ENCODE measurements around the gene RTN4RL1. TPM values are rescaled to one million over a fixed set of nuclear protein-coding genes. Genes with fewer than 3 reads are reported as not detected.
A peak's percentile ranks its signal among the peaks of the same experiment; 100 is the strongest.

The RTN4RL1 gene
- total and polyA plus RNA-seq, 2 of the 13 experiments (the other 11 are each of a cell fraction or from before 2014, with no cell fraction given) = 0.01 TPM; not detected in 1

DNA sequence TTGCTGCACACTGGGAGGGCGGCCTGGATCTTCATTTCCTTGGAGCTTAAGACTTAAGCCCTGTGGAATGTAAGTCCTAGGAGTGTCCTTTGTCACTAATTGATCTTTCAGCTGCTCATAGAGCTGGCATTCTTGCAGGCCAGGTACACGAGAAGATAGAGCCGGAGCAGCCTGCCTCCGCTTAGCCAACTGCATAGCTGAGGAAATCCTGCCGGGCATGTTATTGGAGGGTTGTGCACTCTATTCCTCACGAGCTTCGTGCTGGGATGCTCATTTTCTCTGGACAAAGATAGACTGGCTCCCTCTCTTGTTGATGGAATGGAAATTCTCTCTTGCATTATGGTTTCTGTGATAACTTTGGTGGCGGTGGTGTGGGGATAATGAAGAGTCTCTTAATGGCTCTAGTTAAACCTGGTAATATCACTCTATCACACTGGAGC, 118.5 kb downstream of the RTN4RL1 start:
- intact Hi-C loops (cut with micrococcal nuclease; ENCODE audit: unreplicated experiment) (loop anchor here (5.0 kb wide), 1 partner anchor 51 kb away; no protein-coding TSS in a partner anchor), in situ Hi-C loops (cut with HindIII; ENCODE audit: extremely low pct_ligation_motif_present, low pct_unique_long_range_greater_than_20kb) (loop anchor here (5.0 to 25.0 kb wide), 2 partner anchors 121 to 331 kb away; partner anchors contain the start of gene RTN4RL1)
- H4K20me1 ChIP-seq (ENCODE audit: insufficient read depth, low read length) = no peaks in the 10 kb centered on the region
- no TSS peak for BruUV-seq (replicated peaks)
- ATAC-seq = no peak
- H3K79me2 ChIP-seq (ENCODE audit: insufficient read depth, low read length) = no peaks in the 10 kb centered on the region
- TF ChIP-seq ZNF550 (CRISPR knock-in tag; IDR thresholded peaks at IDR 0.05; ENCODE audit: borderline replicate concordance) = no peak
- TF ChIP-seq STAG1 (CRISPR knock-in tag; IDR thresholded peaks at IDR 0.05) = 0 out of 2 replicates have a peak, but pooled peaks have one; percentile 7
- no peak for TF ChIP-seq NFE2 (CRISPR knock-in tag; IDR thresholded peaks at IDR 0.05)
- no peak overlapping the region for H3K4me3 ChIP-seq (replicated peaks in 1 of 3; ENCODE audit: insufficient read depth in 1 of 3, low read depth in 2 of 3, low read length in 3 of 3)
- no peak overlapping the region for H3K4me2 ChIP-seq (ENCODE audit: low read depth, low read length)
- H3K27ac ChIP-seq (ENCODE audit: extremely low read length, insufficient read depth, low read length) = no peak overlapping the region
- peaks cover 0 to 30% of the 10 kb centered on the region in 2 experiments; a peak in 4 of 5 replicates for H3K27me3 ChIP-seq (ENCODE audit: control insufficient read depth in 1 of 2, insufficient read depth in 2 of 2, low read length in 2 of 2)
- no peaks in the 10 kb centered on the region for H3K9me3 ChIP-seq (ENCODE audit: low read length)
- FAIRE-seq = no peak
- WGBS (ENCODE audit: low lambda C conversion rate) = 38% methylated on average over 8 of the region's 8 CpGs
- ChIA-PET CTCF (ENCODE audit: low intra/inter-chr PET ratio, low total read pairs) (no interaction called here), POLR2A (no interaction called here)
- H2AFZ ChIP-seq (ENCODE audit: low read length) = no peak overlapping the region
- H3K4me1 ChIP-seq (ENCODE audit: insufficient read depth, low read length) = peaks cover 44% of the 10 kb centered on the region
- no peaks in the 10 kb centered on the region for H3K36me3 ChIP-seq (replicated peaks in 1 of 2; ENCODE audit: control insufficient read depth in 1 of 2, insufficient read depth in 2 of 2, low read length in 2 of 2)
- H3K9ac ChIP-seq (ENCODE audit: insufficient read depth, low read depth, low read length) = no peak overlapping the region
- DNase-seq (ENCODE audit: low spot score) = no peak

DNA sequence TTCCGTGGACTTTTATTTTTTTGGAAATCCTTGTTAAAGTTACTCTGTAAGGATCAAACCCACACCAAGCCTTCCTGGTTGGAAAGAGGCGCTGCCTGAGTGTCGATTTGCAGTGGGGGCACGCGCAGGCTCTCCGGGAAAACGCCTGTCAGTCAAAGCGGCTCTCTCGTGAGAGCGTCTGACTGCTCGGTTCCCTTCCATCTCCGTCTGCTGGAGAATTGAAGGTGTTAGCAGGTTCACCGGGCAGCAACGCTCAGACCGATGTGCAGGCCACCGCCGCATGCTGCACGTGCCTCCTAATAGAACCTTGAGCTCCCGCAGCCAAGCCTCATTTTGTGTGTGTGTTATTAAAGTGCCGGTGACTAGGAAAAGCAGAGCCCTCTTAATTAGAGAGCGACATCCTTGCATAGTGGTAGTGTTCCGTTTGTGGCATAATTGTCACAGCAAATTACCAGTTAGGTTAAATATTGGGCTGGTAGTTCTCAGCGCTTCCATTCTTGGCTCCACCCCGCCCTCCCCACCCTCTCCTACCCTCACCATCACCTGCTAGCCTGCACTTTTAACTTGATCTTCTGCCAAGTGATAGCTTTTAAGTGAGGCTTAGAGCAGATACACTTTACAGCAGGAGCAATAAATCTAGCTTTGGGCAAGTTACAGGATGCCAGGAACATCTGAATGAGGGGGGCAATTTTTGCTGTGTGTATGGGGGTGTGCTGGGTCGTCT, 119.8 kb downstream of the RTN4RL1 start:
- in situ Hi-C loops (cut with HindIII; ENCODE audit: extremely low pct_ligation_motif_present, low pct_unique_long_range_greater_than_20kb) = loop anchor here (5.0 to 25.0 kb wide), 2 partner anchors 122 to 332 kb away; partner anchors contain the start of gene RTN4RL1
- POLR2A ChIA-PET = interaction anchor here (0.5 to 1.3 kb wide), 2 partner anchors 78 to 119 kb away, joined by 3 read pairs; no protein-coding TSS in a partner anchor
- WGBS (ENCODE audit: low lambda C conversion rate) = 10% methylated on average over 16 of the region's 25 CpGs
- CTCF ChIA-PET (ENCODE audit: low intra/inter-chr PET ratio, low total read pairs) = no interaction called here
- no peak overlapping the region for H3K27ac ChIP-seq (ENCODE audit: extremely low read length, insufficient read depth, low read length)
- H3K27me3 ChIP-seq (ENCODE audit: control insufficient read depth in 1 of 2, insufficient read depth in 2 of 2, low read length in 2 of 2) = peaks cover 0 to 27% of the 10 kb centered on the region in 2 experiments; a peak in 3 of 5 replicates
- H3K4me3 ChIP-seq (replicated peaks in 1 of 3; ENCODE audit: insufficient read depth in 1 of 3, low read depth in 2 of 3, low read length in 3 of 3) = peak overlapping the region; percentile 27 to 60 (median 36); a peak in 5 of 6 replicates
- H4K20me1 ChIP-seq (ENCODE audit: insufficient read depth, low read length) = no peaks in the 10 kb centered on the region
- intact Hi-C loops (cut with micrococcal nuclease; ENCODE audit: unreplicated experiment) = loop anchor here (5.0 kb wide), 1 partner anchor 52 kb away; no protein-coding TSS in a partner anchor
- H3K9ac ChIP-seq (ENCODE audit: insufficient read depth, low read depth, low read length) = no peak overlapping the region
- no peaks in the 10 kb centered on the region for H3K9me3 ChIP-seq (ENCODE audit: low read length)
- DNase-seq (ENCODE audit: low spot score) = peak; percentile 16
- H3K36me3 ChIP-seq (replicated peaks in 1 of 2; ENCODE audit: control insufficient read depth in 1 of 2, insufficient read depth in 2 of 2, low read length in 2 of 2) = no peaks in the 10 kb centered on the region
- FAIRE-seq = no peak
- H3K4me1 ChIP-seq (ENCODE audit: insufficient read depth, low read length) = peaks cover 40% of the 10 kb centered on the region
- no peaks in the 10 kb centered on the region for H3K79me2 ChIP-seq (ENCODE audit: insufficient read depth, low read length)
- peak overlapping the region; percentile 84 for H3K4me2 ChIP-seq (ENCODE audit: low read depth, low read length)
- no TSS peak for BruUV-seq (replicated peaks)
- H2AFZ ChIP-seq (ENCODE audit: low read length) = peak overlapping the region; percentile 1
- ATAC-seq = peak; percentile 69
- TF ChIP-seq ZFY (CRISPR knock-in tag; IDR thresholded peaks at IDR 0.05) (peak; percentile 50; the same call in 1 of the 2 replicates), NFKB2 (CRISPR knock-in tag; IDR thresholded peaks at IDR 0.05; ENCODE audit: borderline replicate concordance) (peak; percentile 37; the same call in 1 of the 2 replicates), KDM5B (CRISPR knock-in tag; IDR thresholded peaks at IDR 0.05; ENCODE audit: borderline replicate concordance) (peak; percentile 55; the same call in 1 of the 2 replicates), CAMTA2 (CRISPR knock-in tag; IDR thresholded peaks at IDR 0.05; ENCODE audit: borderline replicate concordance) (no peak), SAP130 (CRISPR knock-in tag; IDR thresholded peaks at IDR 0.05; ENCODE audit: low read depth) (0 out of 2 replicates have a peak, but pooled peaks have one; percentile 21), TEAD2 (CRISPR knock-in tag; IDR thresholded peaks at IDR 0.05) (peak; percentile 46; the same call in 1 of the 2 replicates), KMT2A (CRISPR knock-in tag; IDR thresholded peaks at IDR 0.05) (0 out of 2 replicates have a peak, but pooled peaks have one; percentile 23), TGIF2 (CRISPR knock-in tag; IDR thresholded peaks at IDR 0.05) (peak; percentile 18; the same call in 1 of the 2 replicates)
- TF ChIP-seq, protein P1, sequence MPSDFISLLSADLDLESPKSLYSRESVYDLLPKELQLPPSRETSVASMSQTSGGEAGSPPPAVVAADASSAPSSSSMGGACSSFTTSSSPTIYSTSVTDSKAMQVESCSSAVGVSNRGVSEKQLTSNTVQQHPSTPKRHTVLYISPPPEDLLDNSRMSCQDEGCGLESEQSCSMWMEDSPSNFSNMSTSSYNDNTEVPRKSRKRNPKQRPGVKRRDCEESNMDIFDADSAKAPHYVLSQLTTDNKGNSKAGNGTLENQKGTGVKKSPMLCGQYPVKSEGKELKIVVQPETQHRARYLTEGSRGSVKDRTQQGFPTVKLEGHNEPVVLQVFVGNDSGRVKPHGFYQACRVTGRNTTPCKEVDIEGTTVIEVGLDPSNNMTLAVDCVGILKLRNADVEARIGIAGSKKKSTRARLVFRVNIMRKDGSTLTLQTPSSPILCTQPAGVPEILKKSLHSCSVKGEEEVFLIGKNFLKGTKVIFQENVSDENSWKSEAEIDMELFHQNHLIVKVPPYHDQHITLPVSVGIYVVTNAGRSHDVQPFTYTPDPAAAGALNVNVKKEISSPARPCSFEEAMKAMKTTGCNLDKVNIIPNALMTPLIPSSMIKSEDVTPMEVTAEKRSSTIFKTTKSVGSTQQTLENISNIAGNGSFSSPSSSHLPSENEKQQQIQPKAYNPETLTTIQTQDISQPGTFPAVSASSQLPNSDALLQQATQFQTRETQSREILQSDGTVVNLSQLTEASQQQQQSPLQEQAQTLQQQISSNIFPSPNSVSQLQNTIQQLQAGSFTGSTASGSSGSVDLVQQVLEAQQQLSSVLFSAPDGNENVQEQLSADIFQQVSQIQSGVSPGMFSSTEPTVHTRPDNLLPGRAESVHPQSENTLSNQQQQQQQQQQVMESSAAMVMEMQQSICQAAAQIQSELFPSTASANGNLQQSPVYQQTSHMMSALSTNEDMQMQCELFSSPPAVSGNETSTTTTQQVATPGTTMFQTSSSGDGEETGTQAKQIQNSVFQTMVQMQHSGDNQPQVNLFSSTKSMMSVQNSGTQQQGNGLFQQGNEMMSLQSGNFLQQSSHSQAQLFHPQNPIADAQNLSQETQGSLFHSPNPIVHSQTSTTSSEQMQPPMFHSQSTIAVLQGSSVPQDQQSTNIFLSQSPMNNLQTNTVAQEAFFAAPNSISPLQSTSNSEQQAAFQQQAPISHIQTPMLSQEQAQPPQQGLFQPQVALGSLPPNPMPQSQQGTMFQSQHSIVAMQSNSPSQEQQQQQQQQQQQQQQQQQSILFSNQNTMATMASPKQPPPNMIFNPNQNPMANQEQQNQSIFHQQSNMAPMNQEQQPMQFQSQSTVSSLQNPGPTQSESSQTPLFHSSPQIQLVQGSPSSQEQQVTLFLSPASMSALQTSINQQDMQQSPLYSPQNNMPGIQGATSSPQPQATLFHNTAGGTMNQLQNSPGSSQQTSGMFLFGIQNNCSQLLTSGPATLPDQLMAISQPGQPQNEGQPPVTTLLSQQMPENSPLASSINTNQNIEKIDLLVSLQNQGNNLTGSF (CRISPR knock-in tag; IDR thresholded peaks at IDR 0.05) = 0 out of 2 replicates have a peak, but pooled peaks have one; percentile 59

Data from HepG2 (cell line).